Measurements from ENCODE around the gene TMEM132D. TPM values are rescaled to one million over a fixed set of nuclear protein-coding genes. Genes with fewer than 3 reads are reported as not detected.

The TMEM132D gene
- total and polyA plus RNA-seq, 4 donors = 0.06 to 0.20 (median 0.13) TPM

DNA sequence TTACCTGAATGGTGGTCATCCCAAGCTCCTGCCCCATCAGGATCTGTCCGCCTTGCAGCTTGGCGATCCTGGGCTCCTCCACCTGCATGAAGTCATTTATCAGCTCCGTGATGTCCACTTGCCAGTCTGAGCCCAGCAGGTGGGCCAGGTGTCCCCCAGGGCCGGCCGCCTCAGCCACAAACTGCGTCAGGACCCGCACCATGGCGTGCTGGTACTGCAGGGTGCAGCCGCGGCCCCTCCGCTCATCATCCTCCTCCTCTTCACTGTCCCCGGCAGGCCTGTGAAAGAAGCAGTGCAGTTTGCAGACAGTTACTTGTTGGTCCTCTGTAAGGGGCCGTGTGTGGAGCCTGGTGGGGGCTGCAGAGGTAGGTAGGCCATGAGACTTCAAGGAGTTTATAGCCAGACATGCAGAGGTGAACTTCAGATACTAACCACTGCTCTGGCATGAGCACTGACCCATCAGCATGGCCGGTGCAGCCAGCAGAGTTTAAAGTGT is 822.0 kb downstream of the TMEM132D start:
- Histone ChIP-seq H3K27me3 (ENCODE audit: control insufficient read depth in 3 of 3, insufficient read depth in 3 of 3, low read length in 2 of 3) (peaks cover 0 to 5% (median 0%) of the 10 kb centered on the region in 3 donors), H3K4me1 (ENCODE audit: control insufficient read depth in 5 of 5, insufficient read depth in 5 of 5, low read length in 5 of 5) (no peaks in the 10 kb centered on the region), H3K36me3 (ENCODE audit: control insufficient read depth in 4 of 4, insufficient read depth in 4 of 4, low read length in 4 of 4) (no peaks in the 10 kb centered on the region), H3K9me3 (ENCODE audit: control insufficient read depth in 4 of 4, insufficient read depth in 3 of 4, low read length in 3 of 4) (peaks cover 0 to 4% (median 0%) of the 10 kb centered on the region in 4 donors), H3K9ac (ENCODE audit: insufficient read depth in 1 of 2, low read length in 2 of 2) (no peak overlapping the region), H3K27ac (ENCODE audit: low read depth in 1 of 2, low read length in 1 of 2) (no peak overlapping the region), H3K4me3 (no peak overlapping the region)
- TF ChIP-seq, protein P1, sequence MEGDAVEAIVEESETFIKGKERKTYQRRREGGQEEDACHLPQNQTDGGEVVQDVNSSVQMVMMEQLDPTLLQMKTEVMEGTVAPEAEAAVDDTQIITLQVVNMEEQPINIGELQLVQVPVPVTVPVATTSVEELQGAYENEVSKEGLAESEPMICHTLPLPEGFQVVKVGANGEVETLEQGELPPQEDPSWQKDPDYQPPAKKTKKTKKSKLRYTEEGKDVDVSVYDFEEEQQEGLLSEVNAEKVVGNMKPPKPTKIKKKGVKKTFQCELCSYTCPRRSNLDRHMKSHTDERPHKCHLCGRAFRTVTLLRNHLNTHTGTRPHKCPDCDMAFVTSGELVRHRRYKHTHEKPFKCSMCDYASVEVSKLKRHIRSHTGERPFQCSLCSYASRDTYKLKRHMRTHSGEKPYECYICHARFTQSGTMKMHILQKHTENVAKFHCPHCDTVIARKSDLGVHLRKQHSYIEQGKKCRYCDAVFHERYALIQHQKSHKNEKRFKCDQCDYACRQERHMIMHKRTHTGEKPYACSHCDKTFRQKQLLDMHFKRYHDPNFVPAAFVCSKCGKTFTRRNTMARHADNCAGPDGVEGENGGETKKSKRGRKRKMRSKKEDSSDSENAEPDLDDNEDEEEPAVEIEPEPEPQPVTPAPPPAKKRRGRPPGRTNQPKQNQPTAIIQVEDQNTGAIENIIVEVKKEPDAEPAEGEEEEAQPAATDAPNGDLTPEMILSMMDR (IDR thresholded peaks at IDR 0.05; ENCODE audit: control extremely low read depth, extremely low read depth) = no peak
- ATAC-seq (ENCODE audit: insufficient read depth, low FRiP score) = no peak
- no peak for DNase-seq
- WGBS, 2 donors = 82 to 89% methylated on average over 14 of the region's 14 CpGs

DNA sequence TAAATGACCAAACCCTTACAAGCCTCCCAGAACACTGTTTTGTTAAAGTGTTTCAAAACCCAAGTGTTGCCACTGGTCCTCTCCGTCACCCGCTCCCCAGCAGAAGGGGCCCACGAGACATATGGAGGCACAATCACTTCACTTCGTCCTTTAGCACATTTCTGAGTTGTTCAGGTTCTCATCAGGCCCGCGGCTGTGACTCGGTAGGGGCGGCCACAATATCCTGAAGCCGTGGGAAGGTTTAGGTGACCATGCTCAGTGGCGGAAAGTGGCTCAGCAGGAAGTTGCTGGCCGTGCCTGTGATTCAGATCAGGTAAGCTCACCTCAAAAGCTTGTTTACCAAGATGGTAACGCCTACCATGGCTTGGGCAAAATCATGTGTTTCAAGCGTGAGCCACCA is 823.0 kb downstream of the TMEM132D start:
- DNase-seq (no peak), ATAC-seq (ENCODE audit: insufficient read depth, low FRiP score) (no peak)
- no peaks in the 10 kb centered on the region for H3K4me1 ChIP-seq (ENCODE audit: control insufficient read depth in 5 of 5, insufficient read depth in 5 of 5, low read length in 5 of 5)
- no peaks in the 10 kb centered on the region for H3K36me3 ChIP-seq (ENCODE audit: control insufficient read depth in 4 of 4, insufficient read depth in 4 of 4, low read length in 4 of 4)
- peaks cover 0 to 4% (median 0%) of the 10 kb centered on the region in 4 donors for H3K9me3 ChIP-seq (ENCODE audit: control insufficient read depth in 4 of 4, insufficient read depth in 3 of 4, low read length in 3 of 4)
- WGBS, 2 donors = 86 to 92% methylated on average over 13 of the region's 13 CpGs
- H3K9ac ChIP-seq (ENCODE audit: insufficient read depth in 1 of 2, low read length in 2 of 2) = no peak overlapping the region
- TF ChIP-seq, protein P1 (IDR thresholded peaks at IDR 0.05; ENCODE audit: control extremely low read depth, extremely low read depth) = no peak
- peaks cover 0 to under 1% (median 0%) of the 10 kb centered on the region in 3 donors for H3K27me3 ChIP-seq (ENCODE audit: control insufficient read depth in 3 of 3, insufficient read depth in 3 of 3, low read length in 2 of 3)
- no peak overlapping the region for H3K4me3 ChIP-seq
- no peak overlapping the region for H3K27ac ChIP-seq (ENCODE audit: low read depth in 1 of 2, low read length in 1 of 2)

DNA sequence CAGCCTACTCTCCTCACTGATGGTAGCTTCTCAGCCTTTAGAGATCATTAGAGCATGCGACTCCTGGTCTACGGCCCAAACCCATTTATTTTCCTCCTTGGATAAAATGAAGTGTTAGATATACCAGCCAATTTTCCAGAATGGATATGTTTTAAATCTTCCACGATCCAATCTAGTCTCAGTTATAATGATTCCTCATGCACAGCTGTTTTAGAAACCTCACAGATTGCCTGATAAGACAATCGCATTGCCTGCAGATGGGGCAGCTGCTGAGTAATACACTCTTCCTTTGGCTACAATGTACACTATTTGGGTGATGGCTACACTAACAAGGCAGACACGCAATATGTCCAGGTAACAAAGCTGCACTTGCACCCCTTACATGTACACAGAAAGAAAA is 823.4 kb downstream of the TMEM132D start:
- no peak for ATAC-seq (ENCODE audit: insufficient read depth, low FRiP score)

More for the DNA sequence above, 823.4 kb downstream of the TMEM132D start:
- peak in 1 of 3 donors; percentile 7 for DNase-seq
- Histone ChIP-seq H3K9ac (ENCODE audit: insufficient read depth in 1 of 2, low read length in 2 of 2) (no peak overlapping the region), H3K4me1 (ENCODE audit: control insufficient read depth in 5 of 5, insufficient read depth in 5 of 5, low read length in 5 of 5) (no peaks in the 10 kb centered on the region), H3K9me3 (ENCODE audit: control insufficient read depth in 4 of 4, insufficient read depth in 3 of 4, low read length in 3 of 4) (peaks cover 0 to 4% (median 0%) of the 10 kb centered on the region in 4 donors), H3K27me3 (ENCODE audit: control insufficient read depth in 3 of 3, insufficient read depth in 3 of 3, low read length in 2 of 3) (no peaks in the 10 kb centered on the region), H3K36me3 (ENCODE audit: control insufficient read depth in 4 of 4, insufficient read depth in 4 of 4, low read length in 4 of 4) (no peaks in the 10 kb centered on the region), H3K27ac (ENCODE audit: low read depth in 1 of 2, low read length in 1 of 2) (no peak overlapping the region), H3K4me3 (no peak overlapping the region)
- 73 to 81% methylated on average over 5 of the region's 5 CpGs for WGBS, 2 donors
- TF ChIP-seq, protein P1 (IDR thresholded peaks at IDR 0.05; ENCODE audit: control extremely low read depth, extremely low read depth) = no peak
